ENCODE measurements around the gene HOXD11.

HOXD11 gene

DNA sequence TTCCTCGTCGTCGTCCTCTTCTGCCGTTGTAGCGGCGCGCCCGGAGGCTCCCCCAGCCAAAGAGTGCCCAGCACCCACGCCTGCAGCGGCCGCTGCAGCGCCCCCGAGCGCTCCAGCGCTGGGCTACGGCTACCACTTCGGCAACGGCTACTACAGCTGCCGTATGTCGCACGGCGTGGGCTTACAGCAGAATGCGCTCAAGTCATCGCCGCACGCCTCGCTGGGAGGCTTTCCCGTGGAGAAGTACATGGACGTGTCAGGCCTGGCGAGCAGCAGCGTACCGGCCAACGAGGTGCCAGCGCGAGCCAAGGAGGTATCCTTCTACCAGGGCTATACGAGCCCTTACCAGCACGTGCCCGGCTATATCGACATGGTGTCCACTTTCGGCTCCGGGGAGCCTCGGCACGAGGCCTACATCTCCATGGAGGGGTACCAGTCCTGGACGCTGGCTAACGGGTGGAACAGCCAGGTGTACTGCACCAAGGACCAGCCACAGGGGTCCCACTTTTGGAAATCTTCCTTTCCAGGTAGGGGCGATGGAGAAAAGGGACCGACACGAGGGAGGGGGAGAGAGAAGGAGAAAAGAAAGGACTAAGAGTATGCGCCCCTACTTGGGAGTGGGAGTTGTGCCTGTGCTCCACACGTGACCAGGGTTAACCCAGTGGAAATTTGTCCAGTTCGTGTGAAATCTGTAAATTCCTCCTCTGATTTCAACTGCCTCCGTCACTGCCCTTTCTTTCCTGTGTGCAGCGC is 13.8 kb upstream of the HOXD11 start:
- DNase-seq (ENCODE audit: low spot score): no peak

DNA sequence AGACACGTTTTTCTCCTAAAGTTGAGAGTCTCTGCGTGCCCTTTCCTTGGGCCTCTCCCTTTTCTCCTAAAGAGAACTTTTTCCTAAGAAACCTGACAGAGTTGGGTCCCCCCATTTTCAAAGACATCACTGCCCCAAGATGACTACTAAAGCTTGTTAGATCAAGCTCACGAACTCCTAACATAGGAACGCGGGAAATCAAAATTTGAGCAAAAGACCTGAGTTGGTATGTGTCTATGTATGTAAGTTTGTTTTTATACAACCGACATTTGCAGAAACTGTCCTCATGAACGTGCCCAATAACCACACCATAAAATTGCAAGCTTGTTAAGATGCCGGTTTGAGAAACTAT is 13.2 kb upstream of the HOXD11 start:
- no peak for DNase-seq (ENCODE audit: low spot score)

DNA sequence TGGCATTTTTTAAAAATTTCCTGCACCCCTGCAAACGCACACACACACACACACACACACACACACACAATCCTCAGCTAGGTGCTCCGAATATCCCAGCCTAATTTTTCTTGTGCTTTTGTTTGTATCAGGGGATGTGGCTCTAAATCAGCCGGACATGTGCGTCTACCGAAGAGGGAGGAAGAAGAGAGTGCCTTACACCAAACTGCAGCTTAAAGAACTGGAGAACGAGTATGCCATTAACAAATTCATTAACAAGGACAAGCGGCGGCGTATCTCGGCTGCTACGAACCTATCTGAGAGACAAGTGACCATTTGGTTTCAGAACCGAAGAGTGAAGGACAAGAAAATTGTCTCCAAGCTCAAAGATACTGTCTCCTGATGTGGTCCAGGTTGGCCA is 12.7 kb upstream of the HOXD11 start:
- no peak for DNase-seq (ENCODE audit: low spot score)

GRCh38 chr2:176095421-176095820 is 11.7 kb upstream of the HOXD11 start:
- no peak for DNase-seq (ENCODE audit: low spot score)

GRCh38 chr2:176096243-176096985 is 10.7 kb upstream of the HOXD11 start:
- no peak for DNase-seq (ENCODE audit: low spot score)

- DNase-seq (ENCODE audit: low spot score): peak; percentile 80
Measured at GRCh38 chr2:176096986-176097819, 9.9 kb upstream of the HOXD11 start.

GRCh38 chr2:176097820-176098365 is 9.2 kb upstream of the HOXD11 start:
- no peak for DNase-seq (ENCODE audit: low spot score)

GRCh38 chr2:176098366-176099158 is 8.5 kb upstream of the HOXD11 start:
- DNase-seq (ENCODE audit: low spot score): no peak

DNA sequence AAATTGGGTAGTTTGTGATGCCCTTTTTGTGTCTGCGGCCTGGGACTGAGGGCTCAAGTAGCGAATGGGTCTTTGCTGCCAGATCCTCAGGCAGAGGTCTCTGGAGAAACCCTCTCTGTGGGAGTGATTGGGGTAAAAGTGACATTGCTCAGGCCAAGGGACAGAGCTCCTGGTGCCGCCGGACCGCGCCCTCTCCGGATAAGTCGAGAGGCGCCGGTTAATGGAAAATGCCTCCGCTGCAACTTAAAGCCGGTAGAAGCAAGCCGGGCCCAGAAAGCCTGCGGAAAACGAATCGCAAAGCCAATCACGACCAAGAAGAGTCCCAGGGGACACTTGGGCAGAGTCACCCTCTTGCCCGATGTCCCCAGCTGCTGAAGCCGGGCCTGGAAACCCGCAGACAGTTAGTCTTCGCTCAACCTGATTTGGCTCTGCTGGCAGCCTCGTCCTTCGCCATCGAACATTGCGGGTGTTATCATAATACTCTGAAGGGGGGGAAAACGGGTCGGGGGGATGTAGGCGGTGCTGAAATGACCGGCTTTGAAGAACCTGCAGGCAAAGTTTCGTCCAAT is 7.8 kb upstream of the HOXD11 start:
- DNase-seq (ENCODE audit: low spot score): no peak

DNA sequence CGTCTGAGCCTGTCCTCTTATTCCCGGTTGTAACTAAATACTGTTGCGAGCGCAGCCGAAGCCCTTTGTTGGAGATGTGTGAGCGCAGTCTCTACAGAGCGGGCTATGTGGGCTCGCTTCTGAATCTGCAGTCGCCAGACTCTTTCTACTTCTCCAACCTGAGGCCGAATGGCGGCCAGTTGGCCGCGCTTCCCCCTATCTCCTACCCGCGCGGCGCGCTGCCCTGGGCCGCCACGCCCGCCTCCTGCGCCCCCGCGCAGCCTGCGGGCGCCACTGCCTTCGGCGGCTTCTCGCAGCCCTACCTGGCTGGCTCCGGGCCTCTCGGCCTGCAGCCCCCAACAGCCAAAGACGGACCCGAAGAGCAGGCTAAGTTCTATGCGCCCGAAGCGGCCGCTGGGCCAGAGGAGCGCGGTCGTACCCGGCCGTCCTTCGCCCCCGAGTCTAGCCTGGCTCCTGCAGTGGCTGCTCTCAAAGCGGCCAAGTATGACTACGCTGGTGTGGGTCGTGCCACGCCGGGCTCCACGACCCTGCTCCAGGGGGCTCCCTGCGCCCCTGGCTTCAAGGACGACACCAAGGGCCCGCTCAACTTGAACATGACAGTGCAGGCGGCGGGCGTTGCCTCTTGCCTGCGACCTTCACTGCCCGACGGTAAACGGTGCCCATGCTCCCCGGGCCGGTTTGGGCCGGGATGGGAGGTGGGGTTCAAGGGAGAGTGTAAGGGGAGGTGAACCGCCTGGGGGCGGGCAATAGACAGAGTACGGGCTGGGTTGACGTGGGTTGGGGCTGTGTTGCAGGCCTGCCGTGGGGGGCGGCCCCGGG is 7.1 kb upstream of the HOXD11 start, which contains the start of gene HOXD12:
Gene HOXD12 (plus strand): TSS at position 68 of the 819 bp plus-strand sequence. CDS start 7 bp downstream, at position 75.
- DNase-seq (ENCODE audit: low spot score): no peak

- DNase-seq (ENCODE audit: low spot score): no peak
Measured at GRCh38 chr2:176100547-176101140, 6.4 kb upstream of the HOXD11 start.

- no peak for DNase-seq (ENCODE audit: low spot score)
Measured at GRCh38 chr2:176101216-176101830, 5.8 kb upstream of the HOXD11 start.

DNA sequence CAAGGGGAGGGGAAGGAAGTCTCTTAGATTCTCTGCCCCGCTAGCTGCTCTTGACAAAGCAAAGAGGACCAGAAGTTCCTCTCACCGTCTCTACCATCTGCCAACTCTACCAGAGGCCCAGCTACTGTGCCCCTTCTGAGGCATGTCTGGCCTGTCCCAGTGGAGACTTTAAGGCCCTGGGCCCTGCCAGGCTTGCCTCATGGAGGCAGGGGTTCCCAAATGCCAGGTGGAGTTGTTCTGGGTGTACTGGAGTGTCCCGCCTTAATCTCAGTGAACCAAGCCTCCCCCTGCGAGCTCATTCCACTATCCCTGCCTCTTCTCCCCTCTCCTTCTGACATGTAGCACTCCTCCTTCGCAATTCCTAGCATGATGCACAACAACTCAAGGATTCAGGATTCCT is 5.2 kb upstream of the HOXD11 start:
- DNase-seq (ENCODE audit: low spot score): no peak

- DNase-seq (ENCODE audit: low spot score): no peak
Measured at GRCh38 chr2:176102309-176102866, 4.7 kb upstream of the HOXD11 start.

- DNase-seq (ENCODE audit: low spot score): no peak
Measured at GRCh38 chr2:176103194-176103593, 3.9 kb upstream of the HOXD11 start.

GRCh38 chr2:176103742-176104315 is 3.3 kb upstream of the HOXD11 start:
- no peak for DNase-seq (ENCODE audit: low spot score)

DNA sequence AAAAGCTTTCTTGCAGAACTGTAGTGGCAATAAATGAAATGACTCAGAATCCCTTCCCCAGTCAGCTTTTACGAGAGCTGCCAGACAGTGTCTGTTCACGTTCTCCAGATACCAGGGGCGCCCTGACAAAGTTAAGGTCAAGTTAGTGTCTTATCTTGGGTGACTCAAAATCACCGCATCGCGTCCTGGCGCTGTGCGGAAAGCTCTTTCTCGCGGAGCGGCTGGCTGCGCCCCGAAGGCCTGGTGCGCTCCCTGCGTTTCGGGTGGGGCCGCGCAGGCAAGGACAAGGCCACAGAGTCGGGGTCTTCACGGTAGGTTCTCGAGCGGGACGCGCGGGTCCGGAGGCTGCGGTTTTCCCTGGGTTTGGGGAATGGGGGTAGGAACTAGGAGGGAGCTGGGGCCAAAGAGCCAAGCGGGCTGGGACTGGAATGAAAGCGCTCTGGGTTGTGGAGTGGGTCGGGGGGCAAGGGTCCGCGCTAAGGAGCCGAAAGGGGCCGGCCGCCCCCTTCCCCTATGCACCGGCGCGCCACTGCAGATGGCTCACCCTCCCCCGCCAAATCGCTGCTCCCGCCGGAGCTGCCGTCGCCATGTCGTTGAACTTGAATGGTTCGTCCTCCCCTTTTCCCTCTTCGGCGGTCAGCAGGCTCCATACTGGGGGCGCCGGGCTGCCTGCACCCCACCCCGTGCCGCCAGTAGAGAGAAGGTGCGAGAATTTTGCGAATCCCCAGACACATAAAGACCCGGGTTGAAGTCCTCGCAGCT is 2.6 kb upstream of the HOXD11 start:
- DNase-seq (ENCODE audit: low spot score): peak; percentile 57

Data from SK-N-DZ (cell line).